PC-9 (cell line): Measurements from ENCODE around the gene CUEDC2.

Experiments
- CTCF ChIP-seq: fragments of 200-600 bp; sonication (generic); conservative IDR thresholded peaks from 2 replicates; pipeline ENCODE4 v1.6.1; 2017; ENCODE audit warnings: mixed run types, antibody characterized with exemption, mild to moderate bottlenecking, moderate library complexity
- EZH2 ChIP-seq: fragments of 200-600 bp; sonication (generic); IDR thresholded peaks from 2 replicates; pipeline ENCODE4 v1.8.0; 2017; ENCODE audit warnings: antibody characterized with exemption, low read depth

- TF ChIP-seq CTCF: no peak
- no peak for TF ChIP-seq EZH2
Measured at GRCh38 chr10:102401342-102401654, 31.1 kb downstream of the CUEDC2 start.
